Hepatocyte (in vitro differentiated cells): ENCODE measurements around the gene ZBTB6. TPM values are rescaled to one million over a fixed set of nuclear protein-coding genes. Genes with fewer than 3 reads are reported as not detected.

Experiments used
- DNase-seq: peaks from one replicate; pipeline ENCODE4 v3.0.0-alpha.2; 2016; ENCODE audit warnings: low spot score
- H2AFZ ChIP-seq: fragments of 200-600 bp; sonication (generic); 2 replicates; pipeline ENCODE4 v1.6.0; 2016; ENCODE audit warnings: antibody characterized with exemption, mild to moderate bottlenecking
- H3K27ac ChIP-seq: fragments of 200-600 bp; sonication (generic); 2 replicates; pipeline ENCODE4 v1.5.1; 2016; ENCODE audit warnings: mild to moderate bottlenecking
- H3K27me3 ChIP-seq: fragments of 200-600 bp; sonication (generic); 2 replicates; pipeline ENCODE4 v1.6.1; 2016
- H3K36me3 ChIP-seq: fragments of 200-600 bp; sonication (generic); replicated peaks from 2 replicates; pipeline ENCODE4 v1.5.1; 2016; ENCODE audit warnings: low read depth; ENCODE audit not compliant: insufficient read depth
- H3K4me1 ChIP-seq: fragments of 200-600 bp; sonication (generic); 2 replicates; pipeline ENCODE4 v1.5.1; 2016; ENCODE audit warnings: mild to moderate bottlenecking, moderate library complexity; ENCODE audit not compliant: insufficient read depth
- H3K4me2 ChIP-seq: fragments of 200-600 bp; sonication (generic); 2 replicates; pipeline ENCODE4 v1.6.0; 2016
- H3K4me3 ChIP-seq: fragments of 200-600 bp; sonication (generic); 2 replicates; pipeline ENCODE4 v1.5.1; 2016; ENCODE audit warnings: mild to moderate bottlenecking
- H3K79me2 ChIP-seq: fragments of 200-600 bp; sonication (generic); 2 replicates; pipeline ENCODE4 v1.6.0; 2017; ENCODE audit warnings: mild to moderate bottlenecking
- H3K9me2 ChIP-seq: fragments of 200-600 bp; sonication (generic); replicated peaks from 2 replicates; pipeline ENCODE4 v1.6.0; 2017; ENCODE audit warnings: mild to moderate bottlenecking; ENCODE audit not compliant: insufficient read depth
- H3K9me3 ChIP-seq: fragments of 200-600 bp; sonication (generic); 2 replicates; pipeline ENCODE4 v1.5.1; 2016; ENCODE audit warnings: low read depth, mild to moderate bottlenecking
- H4K20me1 ChIP-seq: fragments of 200-600 bp; sonication (generic); 2 replicates; pipeline ENCODE4 v1.6.0; 2016; ENCODE audit warnings: mild to moderate bottlenecking; ENCODE audit not compliant: insufficient read depth, poor library complexity, severe bottlenecking
- EZH2 ChIP-seq: fragments of 200-600 bp; sonication (generic); IDR thresholded peaks from 2 replicates; pipeline ENCODE4 v1.6.1; 2016; ENCODE audit warnings: antibody characterized with exemption, mild to moderate bottlenecking, borderline replicate concordance
- EZH2phosphoT487 ChIP-seq: fragments of 200-600 bp; sonication (generic); IDR thresholded peaks from one replicate; pipeline ENCODE4 v1.6.1; 2018; ENCODE audit warnings: antibody characterized with exemption, mild to moderate bottlenecking, low read depth, moderate library complexity; ENCODE audit not compliant: unreplicated experiment, severe bottlenecking
- WGBS: methylation state at CpG from one replicate; pipeline ENCODE4 v1.1.6; 2016; ENCODE audit warnings: low lambda C conversion rate; ENCODE audit errors: missing lambda C conversion rate; 5-methylcytosine and 5-hydroxymethylcytosine counted together
- polyA plus RNA-seq: library from polyadenylated mRNA; unstranded; fragments of >200 nt; fragmentation: Nextera tagmentation; extraction: Ambion mirVana; gene quantifications from 2 replicates; pipeline ENCODE4 v1.2.1, GENCODE V29; 2016
- total RNA-seq: library from RNA; depleted of rRNA; stranded (reverse); fragments of >200 nt; gene quantifications from 2 replicates; pipeline ENCODE4 v1.2.3, GENCODE V29; 2014
- TF ChIP-seq, protein P1 (sequence below): fragments of 200-600 bp; sonication (generic); IDR thresholded peaks from 2 replicates; pipeline ENCODE4 v1.5.1; 2016; ENCODE audit warnings: antibody characterized with exemption, mild to moderate bottlenecking; ENCODE audit not compliant: poor library complexity

ZBTB6 gene
- total and polyA plus RNA-seq, 2 experiments from 2014 or later: 2.4 to 13.8 TPM

DNA sequence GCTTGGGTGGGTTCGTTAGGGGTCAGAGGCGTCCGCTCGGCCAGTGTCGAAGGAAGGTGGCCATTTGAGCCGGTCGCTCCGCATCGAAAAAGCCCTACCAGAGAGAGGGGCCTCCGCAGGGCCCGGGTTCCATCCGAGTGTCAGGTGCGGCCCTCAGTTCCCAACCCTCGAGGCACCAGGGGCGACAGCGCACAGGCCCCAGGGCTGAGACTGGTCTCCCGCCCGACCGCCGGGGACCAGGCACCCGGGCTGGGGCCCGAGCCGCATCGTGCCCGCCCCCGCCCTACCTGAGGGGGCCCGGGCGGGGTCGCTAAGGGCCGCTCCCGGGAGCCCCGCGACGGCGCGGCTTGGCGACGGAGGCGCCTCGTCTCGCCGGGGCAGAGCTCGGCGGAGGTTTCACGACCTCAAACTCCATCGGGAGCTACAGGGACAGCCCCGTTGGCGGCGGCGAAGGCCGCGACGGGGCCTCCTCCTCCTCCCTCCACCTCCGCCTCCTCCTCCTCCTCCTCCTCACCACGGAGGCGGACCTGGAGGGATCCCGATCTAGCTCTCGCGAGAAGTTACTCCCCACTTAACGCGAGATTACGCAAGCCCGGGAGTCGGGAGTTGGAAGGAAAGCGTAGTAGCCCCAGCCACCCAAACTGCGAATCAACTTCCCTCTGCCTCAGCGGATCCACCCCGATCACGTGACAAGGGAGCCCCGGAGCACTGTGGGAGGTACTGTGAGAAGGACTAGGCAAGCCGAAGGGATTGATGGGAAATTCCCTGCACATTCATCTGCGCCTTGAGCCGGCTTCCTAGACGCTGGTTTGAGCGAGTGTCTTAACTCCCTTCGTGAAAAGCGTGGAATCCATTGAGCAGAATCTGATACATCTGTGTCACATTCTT lies 8.1 kb downstream of the ZBTB6 start, which contains the start of gene RC3H2:
RC3H2 (minus strand) TSS at position 537 of the 888 bp plus-strand sequence. CDS start 7,850 bp downstream, outside the sequence.
- 1% methylated on average over 52 of the region's 77 CpGs for WGBS
- TF ChIP-seq EZH2phosphoT487 (no peak), EZH2 (no peak)
- TF ChIP-seq, protein P1, sequence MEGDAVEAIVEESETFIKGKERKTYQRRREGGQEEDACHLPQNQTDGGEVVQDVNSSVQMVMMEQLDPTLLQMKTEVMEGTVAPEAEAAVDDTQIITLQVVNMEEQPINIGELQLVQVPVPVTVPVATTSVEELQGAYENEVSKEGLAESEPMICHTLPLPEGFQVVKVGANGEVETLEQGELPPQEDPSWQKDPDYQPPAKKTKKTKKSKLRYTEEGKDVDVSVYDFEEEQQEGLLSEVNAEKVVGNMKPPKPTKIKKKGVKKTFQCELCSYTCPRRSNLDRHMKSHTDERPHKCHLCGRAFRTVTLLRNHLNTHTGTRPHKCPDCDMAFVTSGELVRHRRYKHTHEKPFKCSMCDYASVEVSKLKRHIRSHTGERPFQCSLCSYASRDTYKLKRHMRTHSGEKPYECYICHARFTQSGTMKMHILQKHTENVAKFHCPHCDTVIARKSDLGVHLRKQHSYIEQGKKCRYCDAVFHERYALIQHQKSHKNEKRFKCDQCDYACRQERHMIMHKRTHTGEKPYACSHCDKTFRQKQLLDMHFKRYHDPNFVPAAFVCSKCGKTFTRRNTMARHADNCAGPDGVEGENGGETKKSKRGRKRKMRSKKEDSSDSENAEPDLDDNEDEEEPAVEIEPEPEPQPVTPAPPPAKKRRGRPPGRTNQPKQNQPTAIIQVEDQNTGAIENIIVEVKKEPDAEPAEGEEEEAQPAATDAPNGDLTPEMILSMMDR: no peak
- H3K27me3 ChIP-seq: no peaks in the 10 kb centered on the region
- H3K4me2 ChIP-seq: peak within 1 kb of the TSS; percentile 90
- H3K4me3 ChIP-seq: peak within 1 kb of the TSS; percentile 60
- no peaks in the 10 kb centered on the region for H3K36me3 ChIP-seq
- DNase-seq: peak; percentile 99
- H4K20me1 ChIP-seq: peaks cover 10% of the 10 kb centered on the region
- H3K9me3 ChIP-seq: no peaks in the 10 kb centered on the region
- H3K9me2 ChIP-seq: no peaks in the 10 kb centered on the region
- H3K79me2 ChIP-seq: peaks cover 59% of the 10 kb centered on the region
- peak within 1 kb of the TSS; percentile 63 for H2AFZ ChIP-seq
- peaks cover 11% of the 10 kb centered on the region for H3K4me1 ChIP-seq
- H3K27ac ChIP-seq: peak within 1 kb of the TSS; percentile 95

DNA sequence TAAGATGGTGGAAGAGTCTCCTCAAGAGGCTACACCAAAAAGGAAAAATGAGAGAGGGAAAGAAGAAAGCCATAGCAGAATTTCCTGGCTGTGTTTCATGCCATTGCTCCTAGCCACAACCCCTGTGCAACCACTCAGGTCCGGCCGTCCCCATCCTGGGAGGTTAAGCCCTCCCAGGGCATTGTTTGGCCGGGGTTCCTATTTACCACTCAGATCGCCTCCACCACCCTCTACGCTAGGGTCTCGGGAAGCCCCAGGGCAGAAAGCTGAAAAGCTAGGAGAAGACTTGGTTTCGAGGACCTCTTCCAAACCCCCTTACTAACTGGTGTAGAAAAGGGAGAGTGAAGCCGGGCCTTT lies 8.7 kb downstream of the ZBTB6 start:
- TF ChIP-seq, protein P1: no peak
- TF ChIP-seq EZH2phosphoT487: no peak
- TF ChIP-seq EZH2: no peak
- DNase-seq: peak; percentile 52
- Histone ChIP-seq H3K4me2 (peak overlapping the region; percentile 90), H4K20me1 (peaks cover 17% of the 10 kb centered on the region), H3K27me3 (no peaks in the 10 kb centered on the region), H3K9me3 (no peaks in the 10 kb centered on the region), H3K4me1 (peaks cover 11% of the 10 kb centered on the region), H3K36me3 (no peaks in the 10 kb centered on the region), H3K79me2 (peaks cover 59% of the 10 kb centered on the region), H3K4me3 (peak overlapping the region; percentile 60), H3K27ac (peak overlapping the region; percentile 95), H3K9me2 (no peaks in the 10 kb centered on the region), H2AFZ (peak overlapping the region; percentile 58)
- under 1% methylated on average over 8 of the region's 8 CpGs for WGBS

DNA sequence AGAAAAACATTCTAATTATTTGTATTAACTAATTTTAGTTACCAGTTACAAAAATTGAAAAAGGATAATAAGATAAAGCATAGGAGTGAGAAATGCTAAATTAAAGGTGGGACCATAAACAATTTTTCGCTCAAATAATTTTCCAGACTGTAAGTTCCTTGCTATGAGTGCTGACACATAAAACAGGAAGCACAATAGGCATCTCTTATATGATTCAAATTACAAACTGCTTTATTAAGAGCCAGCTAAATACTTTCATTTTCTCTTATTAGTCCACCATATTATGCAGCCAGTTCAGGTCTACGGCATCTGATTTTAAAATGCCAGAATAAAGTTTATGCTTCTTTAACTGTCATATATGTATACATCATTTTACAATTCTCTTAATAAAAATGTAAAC lies 12.3 kb downstream of the ZBTB6 start:
- DNase-seq: no peak
- Histone ChIP-seq H3K79me2 (peaks cover 88% of the 10 kb centered on the region), H3K36me3 (no peaks in the 10 kb centered on the region), H2AFZ (no peak overlapping the region), H3K27ac (no peak overlapping the region), H3K4me1 (peaks cover 11% of the 10 kb centered on the region), H3K27me3 (no peaks in the 10 kb centered on the region), H4K20me1 (peaks cover 41% of the 10 kb centered on the region), H3K4me3 (no peak overlapping the region), H3K4me2 (peak overlapping the region; percentile 23), H3K9me3 (no peaks in the 10 kb centered on the region), H3K9me2 (no peaks in the 10 kb centered on the region)
- TF ChIP-seq, protein P1: no peak
- no peak for TF ChIP-seq EZH2
- no peak for TF ChIP-seq EZH2phosphoT487
- WGBS: 88% methylated on average over 2 of the region's 2 CpGs
